Measurements from ENCODE around the gene GASK1A. TPM values are rescaled to one million over a fixed set of nuclear protein-coding genes. Genes with fewer than 3 reads are reported as not detected.
A peak's percentile ranks its signal among the peaks of the same experiment; 100 is the strongest.

Gene GASK1A
- total and polyA plus RNA-seq, 7 donors = 0.92 to 32.7 (median 8.1) TPM

DNA sequence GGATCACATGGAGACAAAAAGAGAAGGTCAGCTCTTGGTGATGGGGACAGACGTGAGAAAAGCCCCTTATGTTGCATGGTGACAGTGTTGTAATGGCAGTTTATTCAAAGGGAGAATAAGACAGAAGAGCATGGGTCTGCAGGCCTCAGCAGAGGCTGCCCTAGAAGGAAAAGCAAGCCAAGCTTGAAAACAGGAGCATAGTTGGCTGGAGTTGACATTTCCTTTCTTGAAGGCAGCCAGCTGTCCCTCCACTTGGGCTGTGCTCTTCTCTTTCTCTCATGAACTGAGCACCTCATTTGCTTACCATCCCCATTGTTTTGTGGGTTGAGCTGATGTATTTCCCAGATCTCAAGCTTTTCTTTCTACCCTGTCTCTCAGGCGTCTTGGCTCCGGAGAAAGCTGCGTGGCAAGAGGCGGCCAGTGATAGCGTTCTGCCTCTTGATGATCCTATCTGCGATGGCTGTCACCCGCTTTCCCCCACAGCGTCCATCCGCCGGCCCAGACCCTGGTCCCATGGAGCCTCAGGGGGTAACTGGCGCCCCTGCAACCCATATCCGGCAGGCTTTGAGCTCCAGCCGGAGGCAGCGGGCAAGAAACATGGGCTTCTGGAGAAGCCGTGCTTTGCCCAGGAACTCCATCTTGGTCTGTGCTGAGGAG lies 52.9 kb downstream of the GASK1A start:
- H3K9me3 ChIP-seq = no peaks in the 10 kb centered on the region
- H3K4me3 ChIP-seq = no peak overlapping the region
- TF ChIP-seq POLR2AphosphoS5 (IDR thresholded peaks at IDR 0.05) (no peak), EP300 (IDR thresholded peaks at IDR 0.05) (no peak), POLR2A (IDR thresholded peaks at IDR 0.05) (no peak)
- TF ChIP-seq, protein P1, sequence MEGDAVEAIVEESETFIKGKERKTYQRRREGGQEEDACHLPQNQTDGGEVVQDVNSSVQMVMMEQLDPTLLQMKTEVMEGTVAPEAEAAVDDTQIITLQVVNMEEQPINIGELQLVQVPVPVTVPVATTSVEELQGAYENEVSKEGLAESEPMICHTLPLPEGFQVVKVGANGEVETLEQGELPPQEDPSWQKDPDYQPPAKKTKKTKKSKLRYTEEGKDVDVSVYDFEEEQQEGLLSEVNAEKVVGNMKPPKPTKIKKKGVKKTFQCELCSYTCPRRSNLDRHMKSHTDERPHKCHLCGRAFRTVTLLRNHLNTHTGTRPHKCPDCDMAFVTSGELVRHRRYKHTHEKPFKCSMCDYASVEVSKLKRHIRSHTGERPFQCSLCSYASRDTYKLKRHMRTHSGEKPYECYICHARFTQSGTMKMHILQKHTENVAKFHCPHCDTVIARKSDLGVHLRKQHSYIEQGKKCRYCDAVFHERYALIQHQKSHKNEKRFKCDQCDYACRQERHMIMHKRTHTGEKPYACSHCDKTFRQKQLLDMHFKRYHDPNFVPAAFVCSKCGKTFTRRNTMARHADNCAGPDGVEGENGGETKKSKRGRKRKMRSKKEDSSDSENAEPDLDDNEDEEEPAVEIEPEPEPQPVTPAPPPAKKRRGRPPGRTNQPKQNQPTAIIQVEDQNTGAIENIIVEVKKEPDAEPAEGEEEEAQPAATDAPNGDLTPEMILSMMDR (IDR thresholded peaks at IDR 0.05) = no peak
- WGBS, 2 donors = 95 to 96% methylated on average over 16 of the region's 16 CpGs
- DNase-seq = peak; percentile 53
- H3K27me3 ChIP-seq = no peaks in the 10 kb centered on the region
- intact Hi-C loops (cut with DNase I) = no loop called here
- no peak overlapping the region for H3K27ac ChIP-seq
- peaks cover 0 to 3% (median 0%) of the 10 kb centered on the region in 4 donors for H3K4me1 ChIP-seq
- H3K36me3 ChIP-seq = no peaks in the 10 kb centered on the region

DNA sequence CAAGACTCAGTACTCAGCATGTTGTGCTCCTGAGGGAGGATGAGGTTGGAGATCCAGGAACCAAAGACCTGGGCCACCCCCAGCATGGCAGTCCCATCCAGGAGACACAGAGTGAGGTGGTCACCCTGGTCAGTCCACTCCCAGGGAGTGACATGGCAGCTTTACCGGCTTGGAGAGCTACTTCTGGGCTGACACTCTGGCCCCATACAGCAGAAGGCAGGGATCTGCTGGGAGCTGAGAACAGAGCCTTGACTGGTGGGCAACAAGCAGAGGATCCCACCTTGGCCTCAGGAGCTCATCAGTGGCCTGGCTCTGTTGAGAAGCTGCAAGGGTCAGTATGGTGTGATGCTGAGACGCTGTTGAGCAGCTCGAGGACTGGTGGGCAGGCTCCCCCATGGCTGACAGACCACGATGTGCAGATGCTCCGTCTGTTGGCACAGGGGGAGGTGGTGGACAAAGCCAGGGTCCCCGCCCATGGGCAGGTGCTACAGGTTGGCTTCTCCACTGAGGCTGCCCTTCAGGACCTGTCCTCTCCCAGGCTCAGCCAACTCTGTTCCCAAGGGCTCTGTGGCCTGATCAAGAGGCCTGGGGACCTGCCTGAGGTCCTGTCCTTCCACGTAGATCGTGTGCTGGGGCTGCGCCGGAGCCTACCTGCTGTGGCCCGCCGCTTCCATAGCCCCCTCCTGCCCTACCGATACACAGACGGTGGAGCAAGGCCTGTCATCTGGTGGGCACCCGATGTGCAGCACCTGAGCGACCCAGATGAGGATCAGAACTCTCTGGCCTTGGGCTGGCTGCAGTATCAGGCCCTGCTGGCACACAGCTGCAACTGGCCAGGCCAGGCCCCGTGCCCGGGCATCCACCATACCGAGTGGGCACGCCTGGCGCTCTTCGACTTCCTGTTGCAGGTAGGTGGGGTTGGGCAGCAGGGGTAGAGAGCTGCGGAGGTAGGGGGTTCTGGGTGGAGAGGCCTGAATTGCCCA lies 53.8 kb downstream of the GASK1A start:
- Histone ChIP-seq H3K27ac (no peak overlapping the region), H3K36me3 (no peaks in the 10 kb centered on the region), H3K4me1 (no peaks in the 10 kb centered on the region), H3K27me3 (no peaks in the 10 kb centered on the region), H3K9me3 (no peaks in the 10 kb centered on the region), H3K4me3 (no peak overlapping the region)
- TF ChIP-seq POLR2AphosphoS5 (IDR thresholded peaks at IDR 0.05) = no peak
- no peak for TF ChIP-seq EP300 (IDR thresholded peaks at IDR 0.05)
- TF ChIP-seq POLR2A (IDR thresholded peaks at IDR 0.05) = no peak
- TF ChIP-seq, protein P1 (IDR thresholded peaks at IDR 0.05) = no peak
- DNase-seq = peak; percentile 58
- intact Hi-C loops (cut with DNase I) = no loop called here
- 94 to 95% methylated on average over 23 of the region's 23 CpGs for WGBS, 2 donors

DNA sequence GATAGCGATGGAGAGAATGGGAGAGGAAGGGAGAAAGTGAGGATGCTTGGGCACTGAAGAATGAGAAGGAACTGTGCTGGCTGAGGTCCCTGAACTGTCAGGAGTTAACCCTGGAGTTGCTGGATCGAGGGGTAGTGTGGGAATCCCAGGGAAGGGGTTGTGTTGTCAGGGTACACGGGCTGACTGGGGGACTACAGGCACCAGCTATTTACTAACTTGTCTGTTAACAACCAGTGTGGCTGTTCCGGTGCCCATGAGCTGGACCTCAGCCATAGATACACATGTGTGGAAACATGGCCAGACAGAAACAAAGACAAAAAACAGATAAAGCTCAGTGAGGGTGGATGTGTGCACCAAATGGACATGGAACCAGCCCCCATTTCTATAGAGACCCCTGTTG lies 55.1 kb downstream of the GASK1A start:
- Histone ChIP-seq H3K27ac (no peak overlapping the region), H3K4me1 (no peaks in the 10 kb centered on the region), H3K36me3 (no peaks in the 10 kb centered on the region), H3K27me3 (no peaks in the 10 kb centered on the region), H3K9me3 (no peaks in the 10 kb centered on the region), H3K4me3 (no peak overlapping the region)
- 83% methylated on average over 4 of the region's 4 CpGs for WGBS, 2 donors
- intact Hi-C loops (cut with DNase I) = no loop called here
- peak; percentile 20 for DNase-seq
- TF ChIP-seq POLR2AphosphoS5 (IDR thresholded peaks at IDR 0.05) = no peak
- TF ChIP-seq EP300 (IDR thresholded peaks at IDR 0.05) = no peak
- no peak for TF ChIP-seq POLR2A (IDR thresholded peaks at IDR 0.05)
- TF ChIP-seq, protein P1 (IDR thresholded peaks at IDR 0.05) = no peak

DNA sequence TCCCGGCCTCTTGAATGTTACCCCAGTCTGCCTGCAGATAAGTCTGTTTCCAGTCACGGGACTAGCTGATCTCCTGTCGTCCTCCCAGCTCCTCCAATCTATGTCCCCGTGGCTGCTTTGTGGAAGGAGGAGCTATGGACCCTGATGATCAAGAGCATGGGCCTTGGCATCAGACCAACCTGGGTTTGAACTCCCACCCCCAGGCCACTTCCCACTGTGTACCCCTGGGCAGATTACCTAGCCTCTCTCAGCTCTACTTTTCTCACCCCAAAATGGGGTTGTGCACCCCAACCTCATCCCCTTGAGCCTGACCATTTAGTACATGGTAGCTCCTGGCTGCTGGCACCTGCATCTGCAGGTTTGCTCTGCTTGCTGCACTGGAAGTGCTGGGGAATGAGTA lies 55.8 kb downstream of the GASK1A start:
- DNase-seq = peak; percentile 34
- no peaks in the 10 kb centered on the region for H3K36me3 ChIP-seq
- no peaks in the 10 kb centered on the region for H3K27me3 ChIP-seq
- TF ChIP-seq POLR2A (IDR thresholded peaks at IDR 0.05) (no peak), POLR2AphosphoS5 (IDR thresholded peaks at IDR 0.05) (no peak), EP300 (IDR thresholded peaks at IDR 0.05) (no peak)
- TF ChIP-seq, protein P1 (IDR thresholded peaks at IDR 0.05) = no peak
- H3K27ac ChIP-seq = no peak overlapping the region
- H3K9me3 ChIP-seq = no peaks in the 10 kb centered on the region
- intact Hi-C loops (cut with DNase I) = no loop called here
- H3K4me3 ChIP-seq = no peak overlapping the region
- no peaks in the 10 kb centered on the region for H3K4me1 ChIP-seq
- 90 to 92% methylated on average over 4 of the region's 4 CpGs for WGBS, 2 donors

Data from sigmoid colon (tissue), 7 donors.